Testis (tissue), 3 donors: ENCODE measurements around the gene C5orf58. TPM values are rescaled to one million over a fixed set of nuclear protein-coding genes. Genes with fewer than 3 reads are reported as not detected.
"Not testable (repeated sequence)": the region's sequence is repeated elsewhere in the genome, so short reads cannot be mapped to it uniquely, and the experiment has no call there.

Experiments used
- DNase-seq: peaks from one replicate; pipeline ENCODE4 v3.0.0-alpha.2; 2019
- H3K27ac ChIP-seq, 2 donors: fragments of 200-600 bp; sonication (generic); one replicate each; pipeline ENCODE4 v1.5.1; 2019
- H3K27me3 ChIP-seq: fragments of 200-600 bp; sonication (generic); one replicate; pipeline ENCODE4 v1.5.1; 2019
- H3K36me3 ChIP-seq: fragments of 200-600 bp; sonication (generic); one replicate; pipeline ENCODE4 v1.5.1; 2017; ENCODE audit warnings: low read depth; ENCODE audit errors: missing control alignments
- H3K4me1 ChIP-seq: fragments of 200-600 bp; sonication (generic); one replicate; pipeline ENCODE4 v1.5.1; 2019
- H3K4me3 ChIP-seq, 2 donors: fragments of 200-600 bp; sonication (generic); one replicate each; pipeline ENCODE4 v1.5.1; 2017 to 2019
- H3K9me3 ChIP-seq: fragments of 200-600 bp; sonication (generic); one replicate; pipeline ENCODE4 v1.5.1; 2017
- CTCF ChIP-seq, 3 experiments: fragments of 450-650 bp in 2 of 3; fragments of 200-600 bp in 1 of 3; sonication (generic) in 1 of 3; IDR thresholded peaks; one replicate each; pipeline ENCODE4 v1.5.1; 2016 to 2019; ENCODE audit warnings: antibody characterized with exemption in 3 of 3, mild to moderate bottlenecking in 2 of 3, moderate library complexity in 1 of 3
- POLR2A ChIP-seq: fragments of 450-650 bp; IDR thresholded peaks from one replicate; pipeline ENCODE4 v1.6.1; 2017; ENCODE audit warnings: antibody characterized with exemption, mild to moderate bottlenecking, moderate library complexity
- WGBS, 2 donors: methylation state at CpG; one replicate each; pipeline ENCODE4 v1.1.5; 2018; 5-methylcytosine and 5-hydroxymethylcytosine counted together
- intact Hi-C: fragments of 100-400 bp; cut with DNase I; formaldehyde crosslinking; loops from one replicate; pipeline ENCODE4 v1.15.1; 2023; ENCODE audit warnings: low total_unique reads
- polyA plus RNA-seq: library from polyadenylated mRNA; stranded (reverse); fragments of 350-450 nt; fragmentation: Illumina TruSeq; extraction: RNeasy Lipid Tissue Mini Kit (QIAGEN cat#74804); gene quantifications from one replicate; pipeline ENCODE4 v1.2.3, GENCODE V29; 2014; ENCODE audit warnings: low read depth, low replicate concordance; ENCODE audit not compliant: insufficient read depth
- total RNA-seq, 2 donors: library from RNA; depleted of rRNA; stranded (reverse); fragments of >200 nt; gene quantifications; one replicate each; pipeline ENCODE4 v1.2.3, GENCODE V29; 2016

Gene C5orf58
- total and polyA plus RNA-seq, 3 donors from 2014 or later: 40.9 to 266 (median 72.7) TPM

GRCh38 chr5:170233358-170233892, 640 bp downstream of the C5orf58 start:
- peaks cover 6% of the 10 kb centered on the region for H3K4me1 ChIP-seq
- H3K36me3 ChIP-seq: no peaks in the 10 kb centered on the region
- DNase-seq: no peak

GRCh38 chr5:170235876-170236864, 3.4 kb downstream of the C5orf58 start:
- Histone ChIP-seq H3K36me3 (no peaks in the 10 kb centered on the region), H3K4me1 (peaks cover 4% of the 10 kb centered on the region), H3K9me3 (no peaks in the 10 kb centered on the region), H3K4me3 (no peak overlapping the region), H3K27me3 (no peaks in the 10 kb centered on the region), H3K27ac (no peak overlapping the region)
- intact Hi-C loops: no loop called here
- no peak for DNase-seq
- WGBS, 2 donors: 74 to 86% methylated on average over 3 of the region's 3 CpGs
- no peak for TF ChIP-seq POLR2A
- TF ChIP-seq CTCF (IDR thresholded peaks at IDR 0.05): no peak

More at GRCh38 chr5:170233358-170233892, 640 bp downstream of the C5orf58 start:
- Histone ChIP-seq H3K27me3 (no peaks in the 10 kb centered on the region), H3K4me3 (peak overlapping the region; percentile 51 to 58), H3K27ac (peak overlapping the region; percentile 40 to 68), H3K9me3 (no peaks in the 10 kb centered on the region)
- 69 to 79% methylated on average over 9 to 18 of the region's 18 CpGs for WGBS, 2 donors
- TF ChIP-seq CTCF (IDR thresholded peaks at IDR 0.05) (no peak), POLR2A (no peak)
- intact Hi-C loops: no loop called here

GRCh38 chr5:170238456-170239196, 5.8 kb downstream of the C5orf58 start:
- H3K27ac ChIP-seq: peak overlapping the region; percentile 74 to 86
- WGBS, 2 donors: 29 to 43% methylated on average over 1 of the region's 1 CpG

GRCh38 chr5:170245436-170245835, 12.7 kb downstream of the C5orf58 start:
- H3K9me3 ChIP-seq, H3K27me3 ChIP-seq, H3K36me3 ChIP-seq, H3K4me1 ChIP-seq, intact Hi-C loops, DNase-seq, H3K4me3 ChIP-seq, H3K27ac ChIP-seq: not testable (repeated sequence)
- WGBS, 2 donors: 91 to 100% methylated on average over 5 to 21 of the region's 23 CpGs

More at GRCh38 chr5:170238456-170239196, 5.8 kb downstream of the C5orf58 start:
- Histone ChIP-seq H3K9me3 (no peaks in the 10 kb centered on the region), H3K27me3 (no peaks in the 10 kb centered on the region), H3K4me3 (no peak overlapping the region), H3K36me3 (no peaks in the 10 kb centered on the region), H3K4me1 (peaks cover 4% of the 10 kb centered on the region)
- TF ChIP-seq CTCF (IDR thresholded peaks at IDR 0.05): no peak
- no peak for TF ChIP-seq POLR2A
- no peak for DNase-seq
- intact Hi-C loops: no loop called here
